HepG2 (cell line): ENCODE results near the gene CDK5RAP2. TPM values are rescaled to one million over a fixed set of nuclear protein-coding genes. Genes with fewer than 3 reads are reported as not detected.

Experiments
- CCAR2 ChIP-seq: fragments of 200-400 bp; formaldehyde crosslinking; optimal IDR thresholded peaks from 2 replicates; pipeline ENCODE3; 2018; ENCODE audit warnings: low read depth, mild to moderate bottlenecking, low read length, moderate library complexity
- HOXD1 ChIP-seq: sonication (generic); formaldehyde crosslinking; IDR thresholded peaks from 2 replicates; pipeline ENCODE4 v1.5.0; 2020; ENCODE audit warnings: missing genetic modification reagents
- JUND ChIP-seq: sonication (generic); formaldehyde crosslinking; IDR thresholded peaks from 2 replicates; pipeline ENCODE4 v1.8.0; 2022; ENCODE audit warnings: mild to moderate bottlenecking, missing genetic modification reagents
- MIER2 ChIP-seq: IDR thresholded peaks from 2 replicates; pipeline ENCODE4 v1.6.1; 2016; ENCODE audit warnings: missing biosample characterization, missing genetic modification reagents
- SAFB2 ChIP-seq: sonication (generic); formaldehyde crosslinking; IDR thresholded peaks from 2 replicates; pipeline ENCODE4 v1.5.1; 2020; ENCODE audit warnings: missing genetic modification reagents, low read depth, mild to moderate bottlenecking, borderline replicate concordance
- SMAD1 ChIP-seq: sonication (generic); formaldehyde crosslinking; IDR thresholded peaks from 2 replicates; pipeline ENCODE4 v1.4.0; 2020; ENCODE audit warnings: missing genetic modification reagents, low read depth, mild to moderate bottlenecking, borderline replicate concordance
- TOPORS ChIP-seq: sonication (generic); formaldehyde crosslinking; IDR thresholded peaks from 2 replicates; pipeline ENCODE4 v1.8.0; 2023; ENCODE audit warnings: mild to moderate bottlenecking, missing genetic modification reagents
- ZFP62 ChIP-seq: sonication (generic); formaldehyde crosslinking; IDR thresholded peaks from 2 replicates; pipeline ENCODE4 v1.4.0; 2020; ENCODE audit warnings: missing genetic modification reagents
- ZIK1 ChIP-seq: sonication (generic); formaldehyde crosslinking; IDR thresholded peaks from 2 replicates; pipeline ENCODE4 v1.5.0; 2020; ENCODE audit warnings: mild to moderate bottlenecking, low read depth, missing genetic modification reagents, borderline replicate concordance
- ZNF136 ChIP-seq: sonication (generic); formaldehyde crosslinking; IDR thresholded peaks from 2 replicates; pipeline ENCODE4 v1.8.1; 2022; ENCODE audit warnings: low read depth, mild to moderate bottlenecking, moderate library complexity, missing genetic modification reagents
- ZNF530 ChIP-seq: sonication (generic); formaldehyde crosslinking; IDR thresholded peaks from 2 replicates; pipeline ENCODE4 v1.5.0; 2020; ENCODE audit warnings: low read depth, mild to moderate bottlenecking, missing genetic modification reagents
- ZNF607 ChIP-seq: sonication (generic); formaldehyde crosslinking; IDR thresholded peaks from 2 replicates; pipeline ENCODE4 v1.5.1; 2020; ENCODE audit warnings: missing genetic modification reagents, mild to moderate bottlenecking, borderline replicate concordance
- ZSCAN22 ChIP-seq: sonication (generic); formaldehyde crosslinking; IDR thresholded peaks from 2 replicates; pipeline ENCODE4 v1.4.0; 2020; ENCODE audit warnings: mild to moderate bottlenecking, missing genetic modification reagents
- polyA plus RNA-seq, 8 experiments: library from polyadenylated mRNA; depleted of rRNA in 3 of 8; stranded (reverse) in 7 of 8; unstranded in 1 of 8; fragments of >200 nt; fragmentation: Illumina TruSeq in 4 of 8; extraction: Trizol in 4 of 8; gene quantifications; 2 replicates each; pipeline versions ENCODE4 v1.2.1 to v1.2.3, GENCODE V29; 2011 to 2016; ENCODE audit warnings: low read depth in 4 of 8, missing spikeins in 1 of 8, mixed read lengths in 1 of 8; ENCODE audit not compliant: insufficient read depth in 1 of 8
- total RNA-seq, 5 experiments: library from RNA; depleted of rRNA; stranded (reverse); fragments of >200 nt; fragmentation: Illumina TruSeq; extraction: Trizol; gene quantifications; 2 replicates each; pipeline ENCODE4 v1.2.3, GENCODE V29; 2016; ENCODE audit warnings: low read depth in 1 of 5
- TF ChIP-seq, protein P1 (sequence below): IDR thresholded peaks from 2 replicates; pipeline ENCODE4 v1.6.1; 2016; ENCODE audit warnings: missing biosample characterization, missing genetic modification reagents, low read depth
- TF ChIP-seq, protein P2 (sequence below): sonication (generic); IDR thresholded peaks from 2 replicates; pipeline ENCODE4 v1.6.1; 2016; ENCODE audit warnings: low read depth, borderline replicate concordance
- TF ChIP-seq, protein P3 (sequence below): sonication (generic); formaldehyde crosslinking; IDR thresholded peaks from 2 replicates; pipeline ENCODE4 v1.5.1; 2020; ENCODE audit warnings: mild to moderate bottlenecking, missing genetic modification reagents, moderate library complexity
- TF ChIP-seq, protein P4 (sequence below): sonication (generic); formaldehyde crosslinking; conservative IDR thresholded peaks from 2 replicates; pipeline ENCODE4 v1.4.0; 2020; ENCODE audit warnings: missing genetic modification reagents
- TF ChIP-seq, protein P5 (sequence below): sonication (generic); formaldehyde crosslinking; IDR thresholded peaks from 2 replicates; pipeline ENCODE4 v1.4.0; 2020; ENCODE audit warnings: missing genetic modification reagents
- TF ChIP-seq, protein P6 (sequence below): sonication (generic); formaldehyde crosslinking; conservative IDR thresholded peaks from 2 replicates; pipeline ENCODE4 v1.4.0; 2020; ENCODE audit warnings: missing genetic modification reagents

Gene CDK5RAP2
- total and polyA plus RNA-seq, 2 of the 13 experiments (the other 11 are each of a cell fraction or from before 2014, with no cell fraction given) = 31.8 to 42.2 TPM

DNA sequence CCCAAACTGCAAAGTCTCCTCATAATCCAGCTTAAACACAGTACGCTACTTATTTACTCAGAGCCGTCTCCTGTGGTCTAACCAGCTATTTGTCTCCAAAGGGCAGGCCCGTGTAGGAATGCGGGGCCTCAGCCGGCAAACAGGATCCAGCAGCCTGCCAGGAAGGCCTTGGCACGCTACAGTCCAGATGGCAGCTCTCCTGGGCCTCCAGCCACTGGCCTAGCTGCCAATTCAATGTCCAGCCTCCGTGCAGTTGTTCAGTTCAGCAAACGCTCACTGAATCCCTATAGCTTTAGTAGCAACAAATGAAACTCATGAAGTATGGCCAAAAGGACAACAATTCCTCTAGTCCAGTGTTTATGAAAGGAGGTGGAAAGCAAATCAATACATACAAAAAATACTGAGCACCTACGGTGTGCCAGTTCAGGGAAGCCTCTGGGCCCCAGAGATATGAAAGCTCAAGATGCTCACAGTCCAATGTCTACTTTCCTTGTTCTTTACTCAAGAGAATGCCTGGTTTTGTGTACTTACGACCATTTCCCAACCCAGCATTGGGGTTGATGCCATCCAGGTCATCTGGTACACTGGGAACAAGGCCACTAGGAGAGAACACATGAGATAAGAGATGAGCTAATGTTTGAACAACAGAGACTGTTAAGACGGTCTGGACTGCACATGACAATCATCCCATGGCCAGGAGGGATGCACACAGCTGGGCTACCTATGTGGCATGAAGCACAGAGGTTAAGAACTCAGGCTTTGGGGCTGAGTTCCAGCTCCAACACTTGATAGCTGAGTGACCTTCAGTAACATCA, 8.3 kb downstream of the CDK5RAP2 start (continued):
- TF ChIP-seq ZFP62 (no peak), ZSCAN22 (CRISPR knock-in tag) (0 out of 2 replicates have a peak, but pooled peaks have one; percentile 28), CCAR2 (no peak), JUND (peak; percentile 93), ZIK1 (CRISPR knock-in tag) (peak; percentile 37; the same call in 1 of the 2 replicates), ZNF607 (CRISPR knock-in tag) (peak; percentile 67; the same call in 1 of the 2 replicates), HOXD1 (CRISPR knock-in tag) (peak; percentile 12; the same call in 1 of the 2 replicates), TOPORS (CRISPR knock-in tag) (peak; percentile 69; the same call in 1 of the 2 replicates), SMAD1 (CRISPR knock-in tag) (no peak), ZNF136 (CRISPR knock-in tag) (peak; percentile 84; the same call in 1 of the 2 replicates), MIER2 (CRISPR knock-in tag) (peak; percentile 82), SAFB2 (CRISPR knock-in tag) (no peak), ZNF530 (CRISPR knock-in tag) (no peak)
- TF ChIP-seq, protein P1, sequence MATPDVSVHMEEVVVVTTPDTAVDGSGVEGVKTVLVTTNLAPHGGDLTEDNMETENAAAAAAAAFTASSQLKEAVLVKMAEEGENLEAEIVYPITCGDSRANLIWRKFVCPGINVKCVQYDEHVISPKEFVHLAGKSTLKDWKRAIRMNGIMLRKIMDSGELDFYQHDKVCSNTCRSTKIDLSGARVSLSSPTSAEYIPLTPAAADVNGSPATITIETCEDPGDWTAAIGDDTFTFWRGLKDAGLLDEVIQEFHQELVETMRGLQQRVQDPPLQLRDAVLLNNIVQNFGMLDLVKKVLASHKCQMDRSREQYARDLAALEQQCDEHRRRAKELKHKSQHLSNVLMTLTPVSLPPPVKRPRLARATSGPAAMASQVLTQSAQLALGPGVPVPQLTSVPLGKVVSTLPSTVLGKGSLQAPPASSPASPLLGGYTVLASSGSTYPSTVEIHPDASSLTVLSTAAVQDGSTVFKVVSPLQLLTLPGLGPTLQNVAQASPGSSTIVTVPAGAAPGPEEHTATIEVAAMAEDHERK (CRISPR knock-in tag) = 0 out of 2 replicates have a peak, but pooled peaks have one; percentile 23
- TF ChIP-seq, protein P2, sequence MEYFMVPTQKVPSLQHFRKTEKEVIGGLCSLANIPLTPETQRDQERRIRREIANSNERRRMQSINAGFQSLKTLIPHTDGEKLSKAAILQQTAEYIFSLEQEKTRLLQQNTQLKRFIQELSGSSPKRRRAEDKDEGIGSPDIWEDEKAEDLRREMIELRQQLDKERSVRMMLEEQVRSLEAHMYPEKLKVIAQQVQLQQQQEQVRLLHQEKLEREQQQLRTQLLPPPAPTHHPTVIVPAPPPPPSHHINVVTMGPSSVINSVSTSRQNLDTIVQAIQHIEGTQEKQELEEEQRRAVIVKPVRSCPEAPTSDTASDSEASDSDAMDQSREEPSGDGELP = peak; percentile 95
- TF ChIP-seq, protein P3, sequence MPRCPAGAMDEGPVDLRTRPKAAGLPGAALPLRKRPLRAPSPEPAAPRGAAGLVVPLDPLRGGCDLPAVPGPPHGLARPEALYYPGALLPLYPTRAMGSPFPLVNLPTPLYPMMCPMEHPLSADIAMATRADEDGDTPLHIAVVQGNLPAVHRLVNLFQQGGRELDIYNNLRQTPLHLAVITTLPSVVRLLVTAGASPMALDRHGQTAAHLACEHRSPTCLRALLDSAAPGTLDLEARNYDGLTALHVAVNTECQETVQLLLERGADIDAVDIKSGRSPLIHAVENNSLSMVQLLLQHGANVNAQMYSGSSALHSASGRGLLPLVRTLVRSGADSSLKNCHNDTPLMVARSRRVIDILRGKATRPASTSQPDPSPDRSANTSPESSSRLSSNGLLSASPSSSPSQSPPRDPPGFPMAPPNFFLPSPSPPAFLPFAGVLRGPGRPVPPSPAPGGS = 0 out of 2 replicates have a peak, but pooled peaks have one; percentile 18
- TF ChIP-seq, protein P4, sequence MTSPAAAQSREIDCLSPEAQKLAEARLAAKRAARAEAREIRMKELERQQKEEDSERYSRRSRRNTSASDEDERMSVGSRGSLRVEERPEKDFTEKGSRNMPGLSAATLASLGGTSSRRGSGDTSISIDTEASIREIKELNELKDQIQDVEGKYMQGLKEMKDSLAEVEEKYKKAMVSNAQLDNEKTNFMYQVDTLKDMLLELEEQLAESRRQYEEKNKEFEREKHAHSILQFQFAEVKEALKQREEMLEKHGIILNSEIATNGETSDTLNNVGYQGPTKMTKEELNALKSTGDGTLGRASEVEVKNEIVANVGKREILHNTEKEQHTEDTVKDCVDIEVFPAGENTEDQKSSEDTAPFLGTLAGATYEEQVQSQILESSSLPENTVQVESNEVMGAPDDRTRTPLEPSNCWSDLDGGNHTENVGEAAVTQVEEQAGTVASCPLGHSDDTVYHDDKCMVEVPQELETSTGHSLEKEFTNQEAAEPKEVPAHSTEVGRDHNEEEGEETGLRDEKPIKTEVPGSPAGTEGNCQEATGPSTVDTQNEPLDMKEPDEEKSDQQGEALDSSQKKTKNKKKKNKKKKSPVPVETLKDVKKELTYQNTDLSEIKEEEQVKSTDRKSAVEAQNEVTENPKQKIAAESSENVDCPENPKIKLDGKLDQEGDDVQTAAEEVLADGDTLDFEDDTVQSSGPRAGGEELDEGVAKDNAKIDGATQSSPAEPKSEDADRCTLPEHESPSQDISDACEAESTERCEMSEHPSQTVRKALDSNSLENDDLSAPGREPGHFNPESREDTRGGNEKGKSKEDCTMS (CRISPR knock-in tag) = no peak
- TF ChIP-seq, protein P5, sequence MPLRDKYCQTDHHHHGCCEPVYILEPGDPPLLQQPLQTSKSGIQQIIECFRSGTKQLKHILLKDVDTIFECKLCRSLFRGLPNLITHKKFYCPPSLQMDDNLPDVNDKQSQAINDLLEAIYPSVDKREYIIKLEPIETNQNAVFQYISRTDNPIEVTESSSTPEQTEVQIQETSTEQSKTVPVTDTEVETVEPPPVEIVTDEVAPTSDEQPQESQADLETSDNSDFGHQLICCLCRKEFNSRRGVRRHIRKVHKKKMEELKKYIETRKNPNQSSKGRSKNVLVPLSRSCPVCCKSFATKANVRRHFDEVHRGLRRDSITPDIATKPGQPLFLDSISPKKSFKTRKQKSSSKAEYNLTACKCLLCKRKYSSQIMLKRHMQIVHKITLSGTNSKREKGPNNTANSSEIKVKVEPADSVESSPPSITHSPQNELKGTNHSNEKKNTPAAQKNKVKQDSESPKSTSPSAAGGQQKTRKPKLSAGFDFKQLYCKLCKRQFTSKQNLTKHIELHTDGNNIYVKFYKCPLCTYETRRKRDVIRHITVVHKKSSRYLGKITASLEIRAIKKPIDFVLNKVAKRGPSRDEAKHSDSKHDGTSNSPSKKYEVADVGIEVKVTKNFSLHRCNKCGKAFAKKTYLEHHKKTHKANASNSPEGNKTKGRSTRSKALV = peak; percentile 60; the same call in 1 of the 2 replicates
- TF ChIP-seq, protein P6, sequence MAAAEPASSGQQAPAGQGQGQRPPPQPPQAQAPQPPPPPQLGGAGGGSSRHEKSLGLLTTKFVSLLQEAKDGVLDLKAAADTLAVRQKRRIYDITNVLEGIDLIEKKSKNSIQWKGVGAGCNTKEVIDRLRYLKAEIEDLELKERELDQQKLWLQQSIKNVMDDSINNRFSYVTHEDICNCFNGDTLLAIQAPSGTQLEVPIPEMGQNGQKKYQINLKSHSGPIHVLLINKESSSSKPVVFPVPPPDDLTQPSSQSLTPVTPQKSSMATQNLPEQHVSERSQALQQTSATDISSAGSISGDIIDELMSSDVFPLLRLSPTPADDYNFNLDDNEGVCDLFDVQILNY = no peak
